Activated naive CD8-positive, alpha-beta T cell (primary cell): ENCODE measurements around the gene LPAR4.
"Not testable (repeated sequence)": the region's sequence is repeated elsewhere in the genome, so short reads cannot be mapped to it uniquely, and the experiment has no call there.

Experiments
- H3K27ac Mint-ChIP-seq: one replicate; pipeline ENCODE4 v1.8.0; 2021; ENCODE audit warnings: mixed read lengths
- H3K27me3 Mint-ChIP-seq: one replicate; pipeline ENCODE4 v1.8.0; 2021; ENCODE audit warnings: mixed read lengths
- H3K36me3 Mint-ChIP-seq: one replicate; pipeline ENCODE4 v1.8.0; 2021; ENCODE audit warnings: mixed read lengths
- H3K4me1 Mint-ChIP-seq: one replicate; pipeline ENCODE4 v1.8.0; 2021; ENCODE audit warnings: low read depth, mixed read lengths
- H3K4me3 Mint-ChIP-seq: one replicate; pipeline ENCODE4 v1.8.0; 2021; ENCODE audit warnings: mild to moderate bottlenecking, mixed read lengths
- H3K9me3 Mint-ChIP-seq: one replicate; pipeline ENCODE4 v1.8.0; 2021; ENCODE audit warnings: low read depth, mixed read lengths

LPAR4 gene

DNA sequence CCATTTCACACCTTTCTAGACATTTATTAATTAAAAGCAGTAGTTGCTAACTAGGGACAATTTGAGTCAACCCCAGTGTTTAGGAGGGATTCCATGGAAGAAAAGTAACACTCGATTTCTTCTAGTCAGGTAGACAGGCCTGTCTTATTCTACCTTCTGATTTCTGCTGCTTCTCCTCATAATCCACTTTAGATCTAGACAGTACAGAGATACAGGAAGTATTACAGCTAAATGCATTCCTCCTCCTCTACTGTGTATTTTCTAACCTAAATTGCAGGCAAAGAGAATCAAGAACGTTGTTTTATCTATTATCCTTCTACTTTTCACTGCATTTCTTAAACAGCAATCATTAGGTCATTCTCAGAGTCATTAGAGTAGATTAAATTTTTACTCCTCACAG lies 52.6 kb downstream of the LPAR4 start:
- Mint-ChIP-seq H3K9me3 (no peaks in the 10 kb centered on the region), H3K36me3 (peaks cover 4% of the 10 kb centered on the region), H3K4me1 (peaks cover 10% of the 10 kb centered on the region), H3K4me3 (no peak overlapping the region), H3K27me3 (no peaks in the 10 kb centered on the region), H3K27ac (no peak overlapping the region)

DNA sequence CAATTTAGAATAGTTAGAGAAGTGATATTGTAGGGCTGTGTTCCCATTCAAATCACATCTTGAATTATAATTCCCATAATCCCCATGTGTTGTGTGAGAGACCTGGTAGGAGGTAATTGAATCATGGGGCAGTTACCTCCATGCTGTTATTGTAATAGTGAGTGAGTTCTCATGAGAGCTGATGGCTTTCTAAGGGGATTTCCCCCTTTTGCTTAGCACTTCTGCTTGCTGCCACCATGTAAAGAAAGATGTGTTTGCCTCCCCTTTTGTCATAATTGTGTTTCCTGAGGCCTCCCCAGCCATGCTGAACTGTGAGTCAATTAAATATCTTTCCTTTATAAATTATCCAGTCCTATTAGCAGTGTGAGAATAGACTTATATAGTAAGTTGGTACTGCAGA lies 53.2 kb downstream of the LPAR4 start:
- Mint-ChIP-seq H3K4me3 (no peak overlapping the region), H3K27me3 (no peaks in the 10 kb centered on the region), H3K36me3 (peaks cover 4% of the 10 kb centered on the region), H3K9me3 (no peaks in the 10 kb centered on the region), H3K4me1 (peaks cover 10% of the 10 kb centered on the region), H3K27ac (no peak overlapping the region)

DNA sequence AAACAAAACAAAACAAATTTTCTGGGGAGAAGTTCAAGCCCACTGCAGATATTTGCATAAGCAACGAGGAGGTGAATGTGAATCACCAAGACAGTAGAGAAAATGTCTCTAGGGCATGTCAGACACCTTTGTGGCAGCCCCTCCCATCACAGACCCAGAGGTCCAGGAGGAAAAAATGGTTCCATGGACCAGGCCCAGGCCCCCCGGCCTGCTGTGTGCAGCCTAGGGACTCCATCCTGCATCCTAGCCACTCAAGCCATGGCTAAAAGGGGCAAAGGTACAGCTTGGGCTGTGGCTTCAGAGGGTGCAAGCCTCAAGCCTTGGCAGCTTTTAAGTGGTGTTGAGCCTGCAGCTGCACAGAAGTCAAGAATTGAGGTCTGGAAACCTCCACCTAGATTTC lies 54.0 kb downstream of the LPAR4 start:
- Mint-ChIP-seq H3K27ac (no peak overlapping the region), H3K27me3 (no peaks in the 10 kb centered on the region), H3K4me3 (no peak overlapping the region), H3K4me1 (peaks cover 10% of the 10 kb centered on the region), H3K36me3 (peaks cover 4% of the 10 kb centered on the region), H3K9me3 (no peaks in the 10 kb centered on the region)

DNA sequence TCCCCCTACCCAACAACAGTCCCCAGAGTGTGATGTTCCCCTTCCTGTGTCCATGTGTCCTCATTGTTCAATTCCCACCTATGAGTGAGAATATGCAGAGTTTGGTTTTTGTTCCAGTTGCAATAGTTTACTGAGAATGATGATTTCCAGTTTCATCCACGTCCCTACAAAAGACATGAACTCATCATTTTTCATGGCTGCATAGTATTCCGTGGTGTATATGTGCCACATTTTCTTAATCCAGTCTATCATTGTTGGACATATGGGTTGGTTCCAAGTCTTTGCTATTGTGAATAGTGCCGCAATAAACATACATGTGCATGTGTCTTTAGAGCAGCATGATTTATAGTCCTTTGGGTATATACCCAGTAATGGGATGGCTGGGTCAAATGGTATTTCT lies 55.0 kb downstream of the LPAR4 start:
- peaks cover 10% of the 10 kb centered on the region for H3K4me1 Mint-ChIP-seq
- not testable (repeated sequence) for H3K36me3 Mint-ChIP-seq, H3K4me3 Mint-ChIP-seq, H3K27ac Mint-ChIP-seq, H3K9me3 Mint-ChIP-seq, H3K27me3 Mint-ChIP-seq
